CD4-positive, alpha-beta T cell treated with Interleukin-4 for 1 hour (primary cell): ENCODE measurements around the gene TBC1D21.

ENCODE experiments used
- DNase-seq, 2 donors: peaks; one replicate each; pipeline ENCODE4 v3.0.0-alpha.2; 2020 to 2022

Gene TBC1D21, protein sequence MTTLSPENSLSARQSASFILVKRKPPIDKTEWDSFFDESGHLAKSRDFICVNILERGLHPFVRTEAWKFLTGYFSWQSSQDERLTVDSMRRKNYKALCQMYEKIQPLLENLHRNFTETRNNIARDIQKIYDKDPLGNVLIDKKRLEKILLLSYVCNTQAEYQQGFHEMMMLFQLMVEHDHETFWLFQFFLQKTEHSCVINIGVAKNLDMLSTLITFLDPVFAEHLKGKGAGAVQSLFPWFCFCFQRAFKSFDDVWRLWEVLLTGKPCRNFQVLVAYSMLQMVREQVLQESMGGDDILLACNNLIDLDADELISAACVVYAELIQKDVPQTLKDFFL

DNA sequence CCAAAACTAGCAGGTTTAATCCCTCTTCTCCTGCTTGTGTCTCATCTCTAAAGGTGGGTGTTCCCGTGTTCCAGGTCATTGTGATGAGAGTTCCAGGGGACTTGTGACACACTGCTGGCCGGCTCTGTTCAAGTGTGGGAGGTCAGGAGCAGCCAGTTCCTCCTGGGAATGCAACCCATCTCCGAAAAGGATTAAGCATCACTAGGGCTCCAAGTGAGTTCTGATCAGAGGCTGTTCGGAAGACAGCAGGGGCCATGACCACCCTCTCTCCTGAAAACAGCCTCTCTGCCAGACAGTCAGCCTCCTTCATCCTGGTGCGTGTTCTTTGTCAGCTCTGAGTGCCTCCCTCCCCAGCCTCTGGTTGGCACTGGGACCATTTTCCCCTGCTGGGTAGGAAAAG is at the start of gene TBC1D21:
TSS of gene TBC1D21 (plus strand) at position 109 of the 400 bp plus-strand sequence. CDS start at position 255, 146 bp downstream.
- no peak for DNase-seq

DNA sequence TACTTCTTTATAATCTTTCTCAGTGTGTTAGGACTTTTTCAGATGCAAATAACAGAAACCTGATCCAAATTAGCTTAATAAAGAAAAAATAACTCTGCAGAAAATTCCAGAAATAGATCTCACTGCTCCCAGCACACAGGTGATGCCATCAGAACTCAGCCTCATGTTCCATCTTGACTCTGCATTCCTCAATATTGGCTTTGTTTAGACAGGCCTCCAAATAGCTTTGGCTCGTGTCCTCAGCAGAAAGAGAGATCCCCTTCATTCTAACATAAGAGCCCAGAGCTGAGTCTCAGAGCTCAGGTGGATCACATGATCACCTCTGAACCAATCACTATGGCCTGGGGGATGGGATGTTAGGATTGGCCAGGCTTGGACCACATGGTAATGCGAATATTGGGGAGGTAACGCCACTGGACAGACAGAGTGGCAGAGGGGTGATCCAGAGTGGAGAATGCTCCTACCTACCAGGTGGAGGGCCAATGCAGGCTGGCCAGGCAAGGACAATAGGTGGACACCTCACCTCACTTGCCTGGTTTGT is 46.6 kb upstream of the TBC1D21 start:
- DNase-seq: no peak

DNA sequence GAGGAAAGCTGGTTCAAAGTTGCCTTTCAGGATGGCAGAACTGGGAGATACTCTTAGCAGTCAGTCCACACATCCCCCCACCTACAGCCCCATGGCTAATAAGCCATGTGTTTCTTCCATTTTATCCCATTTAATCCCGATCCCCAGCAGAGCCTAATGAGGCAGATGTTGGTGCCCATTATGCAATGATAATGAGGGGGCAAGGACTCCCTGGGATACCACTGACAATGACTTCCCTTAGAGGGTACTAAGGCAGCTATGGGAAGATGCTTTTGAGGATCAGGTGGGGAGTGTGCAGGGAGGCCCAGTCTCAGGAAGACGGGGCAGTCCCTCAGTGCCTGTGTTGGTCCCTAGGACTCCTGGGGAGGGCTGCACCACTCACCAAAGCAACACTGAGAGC is 43.8 kb upstream of the TBC1D21 start:
- DNase-seq: no peak

DNA sequence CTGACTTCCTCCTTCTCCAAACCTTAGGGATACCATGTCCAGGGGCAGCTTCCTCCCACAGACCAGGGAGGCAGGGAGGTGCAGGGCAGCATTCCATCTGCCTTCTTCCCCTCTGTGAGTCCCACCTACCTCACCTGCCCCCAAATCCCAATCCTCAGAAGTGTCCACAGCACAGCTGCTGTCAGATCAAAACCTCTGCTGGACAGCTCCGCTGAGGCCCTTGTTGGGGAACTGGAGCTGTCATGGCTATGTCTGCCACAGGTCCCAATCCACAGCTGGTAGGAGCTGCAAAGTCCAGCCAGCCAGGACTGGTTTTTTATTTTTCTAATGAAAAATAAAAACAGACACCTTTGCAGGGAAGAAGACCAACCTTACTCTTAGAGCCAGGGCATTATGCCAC is 40.7 kb upstream of the TBC1D21 start:
- no peak for DNase-seq

DNA sequence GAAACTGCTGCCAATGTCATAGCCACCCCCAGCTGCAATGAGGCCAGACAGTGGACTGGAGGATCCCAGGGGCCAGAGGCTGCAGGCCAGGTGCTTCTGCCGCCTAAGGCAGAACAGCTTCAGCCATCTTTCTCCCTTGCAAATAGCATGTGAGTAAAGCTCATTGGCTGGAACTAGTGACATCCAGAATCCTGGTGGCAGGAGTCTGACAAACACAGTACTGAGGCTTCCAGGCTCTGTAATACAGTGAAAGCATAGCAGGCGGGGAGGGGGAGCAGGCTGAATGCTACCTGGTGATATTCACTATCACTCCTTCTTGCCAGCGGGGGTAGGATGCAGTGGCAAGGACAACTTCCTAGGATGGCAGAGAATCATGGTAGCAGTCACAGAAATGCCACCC is 36.5 kb upstream of the TBC1D21 start:
- DNase-seq: no peak

DNA sequence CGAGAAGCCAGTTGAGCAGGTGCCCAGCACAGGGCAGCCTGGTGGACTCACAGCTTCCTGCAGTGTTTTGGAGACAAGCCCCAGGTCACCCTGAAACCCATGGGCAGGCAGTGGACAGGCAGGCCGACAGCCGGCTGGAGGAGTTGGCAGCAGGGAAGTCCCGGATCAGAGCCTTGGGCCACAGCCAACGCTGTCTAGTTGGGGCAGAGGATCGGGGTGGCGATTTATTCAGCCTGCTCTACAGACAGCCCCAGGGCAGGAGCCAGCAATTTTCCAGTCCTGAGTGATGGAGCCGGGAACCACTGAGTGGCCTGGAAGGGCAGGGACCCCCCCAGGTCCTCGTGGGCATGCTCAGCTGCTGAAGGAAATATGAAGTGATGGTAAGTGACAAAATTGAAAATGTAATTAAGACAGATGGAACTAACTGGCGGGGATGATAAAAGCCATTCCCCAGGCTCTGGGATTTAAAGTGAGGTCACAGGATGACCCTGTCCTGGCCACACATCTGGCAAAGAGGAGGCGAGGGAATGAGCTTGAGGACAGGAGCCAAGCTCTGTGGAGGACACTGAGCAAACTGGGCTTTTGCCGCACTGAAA is 34.4 kb upstream of the TBC1D21 start:
- DNase-seq: no peak

- no peak for DNase-seq
Measured at GRCh38 chr15:73839699-73840377, 33.5 kb upstream of the TBC1D21 start.

GRCh38 chr15:73840771-73841170 is 32.6 kb upstream of the TBC1D21 start:
- no peak for DNase-seq

DNA sequence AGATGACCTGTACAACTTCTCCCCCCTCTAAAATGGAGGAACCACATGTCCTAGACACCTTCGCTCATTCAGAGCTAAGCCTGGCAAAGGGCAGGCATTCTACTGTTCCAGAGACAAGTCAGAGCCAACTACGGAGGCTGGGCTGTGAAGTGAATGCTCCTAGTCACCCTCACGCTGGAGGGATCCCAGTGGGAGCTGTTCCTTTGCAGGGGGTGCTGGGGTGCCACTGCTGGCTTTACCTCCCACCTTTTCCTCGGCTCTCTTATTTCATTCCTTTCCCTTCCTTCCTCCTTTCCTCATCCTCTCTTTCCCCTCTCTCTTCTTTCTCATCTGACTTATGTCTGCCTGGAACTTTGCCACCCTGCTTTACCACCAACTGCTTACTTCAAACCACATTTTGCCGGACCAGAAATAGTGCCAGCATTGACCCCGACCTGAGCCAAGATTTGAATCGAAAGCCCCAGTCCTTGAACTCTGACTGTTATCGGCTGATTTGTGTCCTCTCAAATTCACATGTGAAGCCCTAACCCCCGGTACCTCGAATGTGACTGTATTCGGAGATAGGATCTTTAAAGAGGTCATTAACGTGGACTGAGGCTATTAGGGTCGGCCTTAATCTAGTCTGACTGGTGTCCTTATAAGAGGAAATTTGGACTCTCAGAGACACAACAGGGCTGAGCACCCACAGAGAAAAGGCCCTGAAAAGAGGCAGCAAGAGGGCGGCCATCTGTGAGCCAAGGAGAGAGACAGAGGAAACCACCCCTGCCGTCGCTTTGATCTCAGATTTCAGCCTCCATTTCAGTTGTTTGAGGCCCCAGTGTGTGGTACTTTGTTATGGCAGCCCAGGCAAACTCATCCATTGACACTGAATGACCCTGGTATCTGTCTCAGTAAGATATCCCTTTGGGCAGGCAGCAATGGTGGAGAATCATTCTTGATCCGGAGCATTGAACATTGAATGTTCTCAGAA is 31.3 kb upstream of the TBC1D21 start:
- DNase-seq: no peak

GRCh38 chr15:73843787-73844186 is 29.6 kb upstream of the TBC1D21 start:
- no peak for DNase-seq

DNA sequence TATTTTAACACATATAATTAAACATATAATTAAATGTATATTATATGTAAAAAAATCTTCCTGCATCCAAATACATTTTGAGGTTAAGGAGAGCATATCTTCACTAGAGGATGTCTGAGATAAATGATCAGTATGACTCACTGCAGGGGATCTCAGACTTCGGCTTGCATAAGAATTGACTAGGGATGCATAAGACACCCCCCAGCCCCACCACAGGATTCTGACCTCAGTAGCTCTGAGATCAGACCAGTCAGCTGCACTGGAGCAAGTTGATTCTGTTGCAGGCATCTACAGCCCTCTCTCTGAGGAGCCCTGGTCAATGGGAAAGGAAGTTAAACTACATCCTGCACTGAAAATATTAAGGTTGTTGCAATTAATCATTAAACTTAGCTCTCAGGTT is 29.0 kb upstream of the TBC1D21 start:
- DNase-seq: no peak

DNA sequence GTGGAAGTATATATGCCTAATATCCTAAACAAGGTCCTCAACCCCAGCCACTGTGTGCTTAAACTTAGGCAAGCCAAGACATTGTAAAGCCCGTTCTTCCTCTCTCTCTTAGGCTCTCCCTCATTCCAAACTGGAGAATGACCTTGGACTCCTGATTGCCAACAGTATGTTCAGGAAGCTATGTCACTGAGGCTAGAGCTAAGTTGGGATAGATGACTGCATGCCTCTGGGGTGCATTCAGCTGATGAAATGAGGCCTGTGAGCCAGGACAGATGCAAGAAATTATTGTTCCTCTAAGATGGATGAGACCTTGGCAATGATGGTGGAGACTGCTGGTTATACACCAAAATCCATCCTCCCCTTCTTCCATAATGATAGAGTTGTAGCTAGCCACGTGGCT is 27.9 kb upstream of the TBC1D21 start:
- DNase-seq: no peak

DNA sequence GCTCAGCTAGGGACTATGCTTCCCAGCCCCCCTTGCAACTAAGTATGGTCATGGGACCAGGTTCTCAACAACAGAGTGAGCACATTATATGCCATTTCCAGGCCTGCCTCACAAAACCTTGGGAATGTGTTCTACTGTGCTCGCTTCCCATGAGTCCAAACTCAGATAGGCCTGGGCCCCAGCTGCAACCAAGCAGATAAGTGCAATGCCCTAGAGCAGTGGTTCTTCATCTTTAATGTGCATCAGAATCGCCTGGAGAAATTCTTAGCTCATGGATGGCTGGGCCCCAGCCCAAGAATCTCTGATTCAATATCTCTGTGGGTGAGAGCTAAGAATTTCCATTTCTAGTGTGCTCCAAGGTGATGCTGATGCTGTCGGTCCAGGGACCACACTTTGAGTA is 27.5 kb upstream of the TBC1D21 start:
- DNase-seq: no peak

GRCh38 chr15:73849641-73850040 is 23.7 kb upstream of the TBC1D21 start:
- DNase-seq: no peak

GRCh38 chr15:73850228-73850627 is 23.1 kb upstream of the TBC1D21 start:
- DNase-seq: no peak

DNA sequence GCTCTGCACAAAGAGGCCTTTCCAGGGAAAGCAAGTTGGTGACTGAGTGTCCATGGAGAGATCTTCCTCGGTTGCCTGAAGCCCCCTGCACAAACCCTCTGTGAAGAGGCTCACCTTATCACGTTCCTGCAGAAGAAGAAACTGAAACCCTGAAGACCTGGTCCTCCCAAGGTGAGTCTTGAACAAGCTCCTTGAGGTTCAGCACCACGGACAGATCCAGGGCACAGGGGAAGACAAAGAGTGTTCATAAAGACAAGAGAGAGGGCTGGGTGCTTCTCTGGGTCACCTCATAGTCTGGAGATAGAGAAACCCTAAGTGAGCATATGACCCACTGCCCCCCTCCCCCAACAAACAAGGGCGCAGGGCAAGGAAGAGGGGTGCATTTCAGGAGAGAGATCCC is 21.7 kb upstream of the TBC1D21 start:
- peak in 1 of 2 donors; percentile 16 for DNase-seq

GRCh38 chr15:73852507-73852906 is 20.9 kb upstream of the TBC1D21 start:
- DNase-seq: no peak

GRCh38 chr15:73854265-73854664 is 19.1 kb upstream of the TBC1D21 start:
- peak in 1 of 2 donors; percentile 4 for DNase-seq

GRCh38 chr15:73856458-73857192 is 16.7 kb upstream of the TBC1D21 start:
- DNase-seq: no peak

DNA sequence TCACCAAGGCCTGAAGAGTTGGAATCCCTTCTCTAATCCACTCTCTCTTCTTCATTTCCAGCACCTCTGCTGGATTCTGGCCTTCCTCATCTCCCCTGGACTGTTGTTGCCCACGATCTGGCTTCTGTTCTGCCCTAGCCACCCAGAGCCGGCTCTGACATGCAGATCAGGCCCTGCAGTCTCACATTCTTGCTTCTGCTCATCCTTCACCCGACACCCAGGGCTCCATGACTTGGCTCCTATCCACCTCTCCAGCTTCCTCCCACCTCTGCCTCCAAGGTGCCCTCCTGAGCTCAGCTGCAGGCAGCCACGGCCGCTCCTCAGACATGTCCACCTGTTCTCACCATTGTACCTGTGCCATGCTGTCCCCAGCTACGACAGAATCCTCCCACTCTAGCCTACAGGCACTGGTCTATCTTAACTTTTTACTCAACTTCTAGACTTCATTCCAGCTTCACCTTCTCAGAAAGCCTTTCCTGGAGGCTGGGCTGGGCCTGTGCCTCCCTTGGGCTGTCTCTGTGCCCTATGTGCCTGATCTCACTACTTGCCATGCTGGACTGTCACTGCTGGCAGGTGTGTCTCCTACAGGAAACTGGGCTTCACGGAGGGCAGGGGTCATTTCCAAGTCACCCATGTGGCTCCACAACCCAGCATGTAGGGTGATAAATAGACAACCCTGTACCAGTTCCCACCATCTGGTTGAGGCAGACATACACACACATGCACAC is 16.0 kb upstream of the TBC1D21 start:
- no peak for DNase-seq

DNA sequence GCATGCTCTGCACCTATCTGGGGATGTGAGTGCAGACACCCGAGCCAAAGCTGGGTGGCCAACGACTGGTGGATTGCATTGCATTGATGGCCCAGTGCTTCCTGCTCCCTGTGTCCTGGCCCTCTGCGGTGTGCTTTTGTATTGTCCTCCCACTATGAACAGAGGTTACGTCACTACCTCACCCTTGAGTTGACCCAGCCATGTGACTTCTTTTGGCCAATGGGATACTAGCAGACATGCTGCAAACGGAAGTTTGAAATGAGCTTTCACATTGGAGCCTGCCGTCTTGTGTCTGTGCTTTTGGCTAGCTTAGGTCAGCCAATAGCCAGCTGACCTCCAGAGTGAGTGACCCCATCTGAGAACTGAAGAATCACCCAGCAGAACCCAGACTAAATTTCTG is 15.3 kb upstream of the TBC1D21 start:
- DNase-seq: no peak
